PC-9 (cell line): ENCODE data around the gene CD226. TPM values are rescaled to one million over a fixed set of nuclear protein-coding genes. Genes with fewer than 3 reads are reported as not detected.

Source experiments
- BruUV-seq: library from RNA; stranded (reverse); fragments of 400-500 nt; replicated peaks from 2 replicates; lab custom pipeline; 2021; lab: Mats Ljungman, UMichigan
- CTCF ChIA-PET: fragments of 300-600 bp; sonication (Branson Sonifier 250); formaldehyde crosslinking; loops from one replicate; lab custom pipeline; 2022; ENCODE audit warnings: antibody characterized with exemption; lab: Charles Lee
- POLR2A ChIA-PET: fragments of 300-600 bp; sonication (Branson Sonifier 250); formaldehyde crosslinking; loops from one replicate; lab custom pipeline; 2022; ENCODE audit warnings: antibody characterized with exemption; ENCODE audit not compliant: unreplicated experiment; lab: Charles Lee
- DNase-seq, 2 experiments: peaks; one replicate each; pipeline versions ENCODE4 v3.0.0 to v3.0.0-alpha.2; 2015 to 2022; ENCODE audit warnings: mixed read lengths in 1 of 2
- H2AFZ ChIP-seq: fragments of 200-600 bp; sonication (generic); 2 replicates; pipeline ENCODE4 v1.8.1; 2017; ENCODE audit warnings: antibody characterized with exemption
- H3F3A ChIP-seq: fragments of 200-600 bp; sonication (generic); 2 replicates; pipeline ENCODE4 v1.8.1; 2017; ENCODE audit warnings: antibody characterized with exemption, mild to moderate bottlenecking, low read depth; ENCODE audit not compliant: insufficient read depth
- H3K27ac ChIP-seq: fragments of 200-600 bp; sonication (generic); 2 replicates; pipeline ENCODE4 v1.6.1; 2016; ENCODE audit warnings: mixed run types
- H3K27me3 ChIP-seq: fragments of 200-600 bp; sonication (generic); 2 replicates; pipeline ENCODE4 v1.6.1; 2016; ENCODE audit warnings: low read depth, mixed run types; ENCODE audit not compliant: insufficient read depth
- H3K36me3 ChIP-seq: fragments of 200-600 bp; sonication (generic); 2 replicates; pipeline ENCODE4 v1.6.1; 2016; ENCODE audit warnings: low read depth, mixed run types
- H3K4me1 ChIP-seq: fragments of 200-600 bp; sonication (generic); replicated peaks from 2 replicates; pipeline ENCODE4 v1.6.1; 2016; ENCODE audit warnings: mixed run types; ENCODE audit not compliant: insufficient read depth
- H3K4me2 ChIP-seq: fragments of 200-600 bp; sonication (generic); 2 replicates; pipeline ENCODE4 v1.6.1; 2017; ENCODE audit warnings: mixed run types
- H3K4me3 ChIP-seq: fragments of 200-600 bp; sonication (generic); 2 replicates; pipeline ENCODE4 v1.6.1; 2016; ENCODE audit warnings: mixed run types
- H3K79me2 ChIP-seq: fragments of 200-600 bp; sonication (generic); 2 replicates; pipeline ENCODE4 v1.6.1; 2017; ENCODE audit warnings: low read depth, mixed run types
- H3K9me2 ChIP-seq: fragments of 200-600 bp; sonication (generic); 2 replicates; pipeline ENCODE4 v1.8.1; 2017; ENCODE audit warnings: mild to moderate bottlenecking; ENCODE audit not compliant: insufficient read depth
- H3K9me3 ChIP-seq: fragments of 200-600 bp; sonication (generic); 2 replicates; pipeline ENCODE4 v1.8.1; 2016; ENCODE audit warnings: low read depth; ENCODE audit not compliant: insufficient read depth
- H4K20me1 ChIP-seq: fragments of 200-600 bp; sonication (generic); 2 replicates; pipeline ENCODE4 v1.8.1; 2017; ENCODE audit not compliant: insufficient read depth
- EZH2 ChIP-seq: fragments of 200-600 bp; sonication (generic); IDR thresholded peaks from 2 replicates; pipeline ENCODE4 v1.8.0; 2017; ENCODE audit warnings: antibody characterized with exemption, low read depth
- intact Hi-C: fragments of 100-400 bp; cut with micrococcal nuclease; formaldehyde crosslinking; loops from one replicate; pipeline ENCODE4 v1.10.0; 2022; ENCODE audit not compliant: unreplicated experiment
- total RNA-seq: library from RNA; stranded (reverse); gene quantifications from 2 replicates; pipeline ENCODE4 v1.2.3, GENCODE V29; 2021
- TF ChIP-seq, protein P1 (sequence below): fragments of 200-600 bp; sonication (generic); conservative IDR thresholded peaks from 2 replicates; pipeline ENCODE4 v1.6.1; 2017; ENCODE audit warnings: mixed run types, antibody characterized with exemption, mild to moderate bottlenecking, moderate library complexity

Gene CD226
- total RNA-seq, 1 experiment from 2014 or later, result 0.13 TPM

DNA sequence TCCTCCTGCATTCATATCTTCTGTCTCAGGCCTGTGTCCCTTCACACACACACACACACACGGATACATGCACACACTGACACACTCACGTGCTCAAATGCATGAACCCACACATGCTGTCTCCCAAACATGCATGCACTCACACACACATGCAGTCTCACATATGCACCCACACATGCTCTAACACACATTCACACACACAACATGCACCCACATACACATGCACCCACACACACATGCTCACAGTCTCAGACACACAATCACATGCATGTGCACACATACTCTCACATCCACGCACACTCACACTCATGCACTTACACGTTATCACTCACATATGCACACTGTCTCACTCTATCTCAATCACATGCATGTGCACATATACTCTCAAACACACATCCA, 1.9 kb upstream of the CD226 start:
- Histone ChIP-seq H3K9me3 (no peaks in the 10 kb centered on the region), H3K4me2 (no peak overlapping the region), H3K4me3 (no peak overlapping the region), H3K27ac (no peak overlapping the region), H3F3A (no peaks in the 10 kb centered on the region), H3K4me1 (no peaks in the 10 kb centered on the region), H3K79me2 (no peaks in the 10 kb centered on the region), H4K20me1 (no peaks in the 10 kb centered on the region), H3K36me3 (no peaks in the 10 kb centered on the region), H3K27me3 (no peaks in the 10 kb centered on the region), H3K9me2 (no peaks in the 10 kb centered on the region), H2AFZ (no peak overlapping the region)
- intact Hi-C loops, result no loop called here
- POLR2A ChIA-PET, result no interaction called here
- CTCF ChIA-PET, result no interaction called here
- no TSS peak for BruUV-seq
- no peak for TF ChIP-seq EZH2
- TF ChIP-seq, protein P1, sequence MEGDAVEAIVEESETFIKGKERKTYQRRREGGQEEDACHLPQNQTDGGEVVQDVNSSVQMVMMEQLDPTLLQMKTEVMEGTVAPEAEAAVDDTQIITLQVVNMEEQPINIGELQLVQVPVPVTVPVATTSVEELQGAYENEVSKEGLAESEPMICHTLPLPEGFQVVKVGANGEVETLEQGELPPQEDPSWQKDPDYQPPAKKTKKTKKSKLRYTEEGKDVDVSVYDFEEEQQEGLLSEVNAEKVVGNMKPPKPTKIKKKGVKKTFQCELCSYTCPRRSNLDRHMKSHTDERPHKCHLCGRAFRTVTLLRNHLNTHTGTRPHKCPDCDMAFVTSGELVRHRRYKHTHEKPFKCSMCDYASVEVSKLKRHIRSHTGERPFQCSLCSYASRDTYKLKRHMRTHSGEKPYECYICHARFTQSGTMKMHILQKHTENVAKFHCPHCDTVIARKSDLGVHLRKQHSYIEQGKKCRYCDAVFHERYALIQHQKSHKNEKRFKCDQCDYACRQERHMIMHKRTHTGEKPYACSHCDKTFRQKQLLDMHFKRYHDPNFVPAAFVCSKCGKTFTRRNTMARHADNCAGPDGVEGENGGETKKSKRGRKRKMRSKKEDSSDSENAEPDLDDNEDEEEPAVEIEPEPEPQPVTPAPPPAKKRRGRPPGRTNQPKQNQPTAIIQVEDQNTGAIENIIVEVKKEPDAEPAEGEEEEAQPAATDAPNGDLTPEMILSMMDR, result no peak
- DNase-seq, result no peak

DNA sequence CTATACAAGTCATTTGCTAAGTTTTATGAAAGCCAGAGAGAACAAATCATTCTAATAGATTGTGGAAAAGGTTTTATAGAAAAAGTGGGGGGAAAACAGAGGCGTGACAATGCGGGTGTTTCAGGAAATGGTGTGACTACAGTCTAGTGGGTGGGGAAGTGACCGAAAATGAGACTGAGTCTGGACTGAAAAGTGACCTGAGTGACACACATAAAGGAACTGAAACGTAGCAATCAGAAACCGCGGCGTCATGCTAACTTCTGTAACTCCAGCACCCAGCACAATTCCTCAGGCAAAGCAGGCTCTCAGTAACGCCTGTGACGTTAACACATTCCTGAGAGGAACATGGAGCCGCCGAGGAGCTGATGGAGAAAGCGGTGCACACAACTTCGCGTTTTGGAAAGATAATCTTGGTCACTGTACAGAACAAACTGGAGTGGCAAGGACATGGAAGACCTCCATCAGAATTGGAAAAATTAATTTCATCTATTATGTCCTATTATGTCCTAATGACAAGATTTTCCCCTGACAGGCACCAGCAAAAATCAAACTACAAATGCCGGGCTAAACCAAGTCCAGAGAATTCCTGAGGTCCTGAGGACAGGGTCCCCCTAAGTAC, 1.4 kb upstream of the CD226 start:
- Histone ChIP-seq H2AFZ (no peak overlapping the region), H3K79me2 (no peaks in the 10 kb centered on the region), H3K27me3 (no peaks in the 10 kb centered on the region), H3K9me3 (no peaks in the 10 kb centered on the region), H3K9me2 (no peaks in the 10 kb centered on the region), H4K20me1 (no peaks in the 10 kb centered on the region), H3K36me3 (no peaks in the 10 kb centered on the region), H3F3A (no peaks in the 10 kb centered on the region), H3K4me1 (no peaks in the 10 kb centered on the region), H3K4me3 (no peak overlapping the region), H3K4me2 (no peak overlapping the region), H3K27ac (no peak overlapping the region)
- intact Hi-C loops, result no loop called here
- no peak for DNase-seq
- ChIA-PET POLR2A (no interaction called here), CTCF (no interaction called here)
- no peak for TF ChIP-seq EZH2
- BruUV-seq, result no TSS peak

DNA sequence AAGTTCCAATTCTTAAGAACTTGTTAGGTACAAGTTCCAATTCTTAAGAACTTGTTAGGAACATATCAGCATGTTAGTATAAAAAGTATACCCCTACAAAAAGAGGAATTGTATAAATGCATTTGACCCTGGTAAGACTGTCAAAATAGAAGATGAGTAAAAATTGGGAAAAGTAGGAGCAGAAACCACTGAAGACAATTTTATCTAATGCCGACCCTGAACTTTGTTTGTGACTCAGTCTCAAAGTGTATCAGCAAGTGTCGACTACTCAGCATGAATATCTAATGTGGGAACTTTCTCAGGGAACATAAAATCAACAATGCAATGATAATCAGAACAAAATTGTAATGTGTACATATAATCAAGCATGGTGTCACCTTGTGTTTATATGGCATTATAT, 583 bp upstream of the CD226 start:
- no peak overlapping the region for H3K4me3 ChIP-seq
- H3K4me2 ChIP-seq, result no peak overlapping the region
- H3K79me2 ChIP-seq, result no peaks in the 10 kb centered on the region
- no peak overlapping the region for H2AFZ ChIP-seq
- no peaks in the 10 kb centered on the region for H3K27me3 ChIP-seq
- no peaks in the 10 kb centered on the region for H3K36me3 ChIP-seq
- no peaks in the 10 kb centered on the region for H4K20me1 ChIP-seq
- no peaks in the 10 kb centered on the region for H3K9me2 ChIP-seq
- ChIA-PET POLR2A (no interaction called here), CTCF (no interaction called here)
- H3F3A ChIP-seq, result no peaks in the 10 kb centered on the region
- no peaks in the 10 kb centered on the region for H3K4me1 ChIP-seq
- DNase-seq, result no peak
- intact Hi-C loops, result no loop called here
- H3K27ac ChIP-seq, result no peak overlapping the region
- TF ChIP-seq, protein P1, result no peak
- TF ChIP-seq EZH2, result no peak
- no peaks in the 10 kb centered on the region for H3K9me3 ChIP-seq
- BruUV-seq, result no TSS peak

DNA sequence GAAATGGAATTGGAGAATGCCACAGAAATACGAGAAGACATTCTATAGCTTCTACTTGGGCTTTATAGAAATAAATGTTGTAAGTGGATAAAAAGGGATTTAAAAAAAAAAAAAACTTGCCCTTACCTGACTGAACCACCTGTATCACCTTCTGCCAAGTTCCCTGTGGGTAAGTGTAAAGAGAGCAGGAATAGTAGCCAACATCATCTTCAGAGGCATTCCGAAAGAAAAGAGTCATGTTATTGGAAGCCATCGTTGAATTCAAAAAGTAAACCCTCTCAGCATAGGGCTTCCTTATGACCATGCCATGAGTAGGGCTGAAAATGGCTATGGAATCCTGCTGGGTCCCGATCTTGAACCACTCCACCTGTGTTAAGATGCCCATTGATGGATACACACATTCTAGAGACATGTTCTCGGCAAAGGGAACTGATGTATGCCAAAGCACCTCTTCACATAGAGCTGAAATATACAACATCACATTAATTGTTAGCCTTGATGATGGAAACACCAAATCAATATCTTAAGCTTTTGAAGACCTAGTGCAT, 991 bp downstream of the CD226 start:
- no peaks in the 10 kb centered on the region for H3K9me2 ChIP-seq
- H2AFZ ChIP-seq, result no peak overlapping the region
- H3F3A ChIP-seq, result no peaks in the 10 kb centered on the region
- TF ChIP-seq EZH2, result no peak
- H3K4me3 ChIP-seq, result no peak overlapping the region
- no peak overlapping the region for H3K4me2 ChIP-seq
- H3K27ac ChIP-seq, result no peak overlapping the region
- no peaks in the 10 kb centered on the region for H3K36me3 ChIP-seq
- POLR2A ChIA-PET, result no interaction called here
- no peaks in the 10 kb centered on the region for H3K27me3 ChIP-seq
- BruUV-seq, result no TSS peak
- CTCF ChIA-PET, result no interaction called here
- H3K79me2 ChIP-seq, result no peaks in the 10 kb centered on the region
- no peaks in the 10 kb centered on the region for H4K20me1 ChIP-seq
- intact Hi-C loops, result no loop called here
- DNase-seq, result no peak
- no peaks in the 10 kb centered on the region for H3K4me1 ChIP-seq
- H3K9me3 ChIP-seq, result no peaks in the 10 kb centered on the region
